Skin epidermis (tissue), 12 donors: ENCODE results near the gene TCF7L1.

Experiments
- H3K27ac ChIP-seq, 21 experiments: fragments of 200-600 bp; sonication (generic) in 11 of 21; one replicate each; pipeline ENCODE4 v1.5.0; 2020; ENCODE audit warnings: mild to moderate bottlenecking in 3 of 21, inconsistent platforms in 2 of 21, moderate library complexity in 2 of 21
- H3K4me3 ChIP-seq, 7 experiments: fragments of 200-600 bp; sonication (generic) in 2 of 7; one replicate each; pipeline ENCODE4 v1.5.0; 2020; ENCODE audit warnings: inconsistent platforms in 2 of 7, mild to moderate bottlenecking in 2 of 7, moderate library complexity in 1 of 7

TCF7L1 gene

GRCh38 chr2:85158559-85159273, 25.5 kb downstream of the TCF7L1 start:
- Histone ChIP-seq H3K27ac (peak overlapping the region in 2 of 21 experiments; percentile 19 to 41), H3K4me3 (no peak overlapping the region)

- Histone ChIP-seq H3K4me3 (no peak overlapping the region), H3K27ac (peak overlapping the region in 1 of 21 experiments; percentile 41)
Measured at GRCh38 chr2:85159589-85159988, 26.4 kb downstream of the TCF7L1 start.

- Histone ChIP-seq H3K4me3 (no peak overlapping the region), H3K27ac (no peak overlapping the region)
Measured at GRCh38 chr2:85160966-85161960, 28.1 kb downstream of the TCF7L1 start.

- no peak overlapping the region for H3K4me3 ChIP-seq
- peak overlapping the region in 1 of 21 experiments; percentile 18 for H3K27ac ChIP-seq
Measured at GRCh38 chr2:85162746-85163301, 29.6 kb downstream of the TCF7L1 start.

GRCh38 chr2:85163675-85164074, 30.5 kb downstream of the TCF7L1 start:
- no peak overlapping the region for H3K4me3 ChIP-seq
- no peak overlapping the region for H3K27ac ChIP-seq

GRCh38 chr2:85164145-85164569, 31.0 kb downstream of the TCF7L1 start:
- no peak overlapping the region for H3K4me3 ChIP-seq
- no peak overlapping the region for H3K27ac ChIP-seq

GRCh38 chr2:85165088-85165690, 32.0 kb downstream of the TCF7L1 start:
- Histone ChIP-seq H3K4me3 (no peak overlapping the region), H3K27ac (no peak overlapping the region)

GRCh38 chr2:85166021-85166420, 32.8 kb downstream of the TCF7L1 start:
- Histone ChIP-seq H3K27ac (no peak overlapping the region), H3K4me3 (no peak overlapping the region)

GRCh38 chr2:85167479-85167878, 34.3 kb downstream of the TCF7L1 start:
- Histone ChIP-seq H3K4me3 (no peak overlapping the region), H3K27ac (no peak overlapping the region)

GRCh38 chr2:85168942-85169341, 35.8 kb downstream of the TCF7L1 start:
- no peak overlapping the region for H3K27ac ChIP-seq
- H3K4me3 ChIP-seq, result no peak overlapping the region

GRCh38 chr2:85169581-85169980, 36.4 kb downstream of the TCF7L1 start:
- no peak overlapping the region for H3K4me3 ChIP-seq
- no peak overlapping the region for H3K27ac ChIP-seq

GRCh38 chr2:85170938-85171475, 37.8 kb downstream of the TCF7L1 start:
- no peak overlapping the region for H3K27ac ChIP-seq
- H3K4me3 ChIP-seq, result no peak overlapping the region

- H3K4me3 ChIP-seq, result no peak overlapping the region
- H3K27ac ChIP-seq, result no peak overlapping the region
Measured at GRCh38 chr2:85171916-85172315, 38.7 kb downstream of the TCF7L1 start.

- Histone ChIP-seq H3K4me3 (no peak overlapping the region), H3K27ac (no peak overlapping the region)
Measured at GRCh38 chr2:85173909-85174308, 40.7 kb downstream of the TCF7L1 start.

GRCh38 chr2:85174943-85175342, 41.8 kb downstream of the TCF7L1 start:
- no peak overlapping the region for H3K4me3 ChIP-seq
- H3K27ac ChIP-seq, result peak overlapping the region in 3 of 21 experiments; percentile 9 to 25 (median 15)

GRCh38 chr2:85175369-85176299, 42.4 kb downstream of the TCF7L1 start:
- peak overlapping the region in 2 of 21 experiments; percentile 9 to 25 for H3K27ac ChIP-seq
- no peak overlapping the region for H3K4me3 ChIP-seq

GRCh38 chr2:85177031-85177824, 44.0 kb downstream of the TCF7L1 start:
- Histone ChIP-seq H3K27ac (no peak overlapping the region), H3K4me3 (no peak overlapping the region)

- Histone ChIP-seq H3K27ac (no peak overlapping the region), H3K4me3 (no peak overlapping the region)
Measured at GRCh38 chr2:85178154-85178553, 45.0 kb downstream of the TCF7L1 start.
